ENCODE data around the gene RUFY3.
A peak's percentile ranks its signal among the peaks of the same experiment; 100 is the strongest.
"Not testable (repeated sequence)": the region's sequence is repeated elsewhere in the genome, so short reads cannot be mapped to it uniquely, and the experiment has no call there.

The RUFY3 gene

GRCh38 chr4:70734971-70735370 lies 13.2 kb downstream of the RUFY3 start:
- no peak for TF ChIP-seq CTCF (IDR thresholded peaks at IDR 0.05; ENCODE audit: low read depth, low read length)
- no peaks in the 10 kb centered on the region; the same call in 1 of the 2 replicates for H3K9me3 ChIP-seq
- no peak overlapping the region for H3K4me3 ChIP-seq (ENCODE audit: low read depth, low read length)
- no peaks in the 10 kb centered on the region for H3K27me3 ChIP-seq
- H3K4me1 ChIP-seq, result peaks cover 3% of the 10 kb centered on the region; the same call in 1 of the 2 replicates
- no peak for DNase-seq
- H3K36me3 ChIP-seq, result peaks cover 11% of the 10 kb centered on the region; the same call in 1 of the 2 replicates

- not testable (repeated sequence) for H3K9me3 ChIP-seq; H3K4me1 ChIP-seq; H3K27me3 ChIP-seq; H3K4me3 ChIP-seq (ENCODE audit: low read depth, low read length)
- DNase-seq, result peak; percentile 40
- peak; percentile 55 for TF ChIP-seq CTCF (IDR thresholded peaks at IDR 0.05; ENCODE audit: low read depth, low read length)
- peaks cover 11% of the 10 kb centered on the region; the same call in 1 of the 2 replicates for H3K36me3 ChIP-seq
Observed at GRCh38 chr4:70735915-70736314, 14.2 kb downstream of the RUFY3 start.

GRCh38 chr4:70737006-70737405 lies 15.2 kb downstream of the RUFY3 start:
- Histone ChIP-seq H3K36me3 (peaks cover 4% of the 10 kb centered on the region; the same call in 1 of the 2 replicates), H3K9me3 (no peaks in the 10 kb centered on the region; the same call in 1 of the 2 replicates), H3K27me3 (no peaks in the 10 kb centered on the region), H3K4me3 (ENCODE audit: low read depth, low read length) (no peak overlapping the region), H3K4me1 (peaks cover 3% of the 10 kb centered on the region; the same call in 1 of the 2 replicates)
- no peak for TF ChIP-seq CTCF (IDR thresholded peaks at IDR 0.05; ENCODE audit: low read depth, low read length)
- no peak for DNase-seq

- Histone ChIP-seq H3K36me3 (no peaks in the 10 kb centered on the region), H3K27me3 (no peaks in the 10 kb centered on the region), H3K9me3 (no peaks in the 10 kb centered on the region; the same call in 1 of the 2 replicates), H3K4me3 (ENCODE audit: low read depth, low read length) (no peak overlapping the region), H3K4me1 (peaks cover 3% of the 10 kb centered on the region; the same call in 1 of the 2 replicates)
- DNase-seq, result no peak
- no peak for TF ChIP-seq CTCF (IDR thresholded peaks at IDR 0.05; ENCODE audit: low read depth, low read length)
Observed at GRCh38 chr4:70737409-70737808, 15.6 kb downstream of the RUFY3 start.

GRCh38 chr4:70739496-70740337 lies 18.0 kb downstream of the RUFY3 start:
- no peaks in the 10 kb centered on the region; the same call in 1 of the 2 replicates for H3K9me3 ChIP-seq
- TF ChIP-seq CTCF (IDR thresholded peaks at IDR 0.05; ENCODE audit: low read depth, low read length), result no peak
- no peaks in the 10 kb centered on the region for H3K27me3 ChIP-seq
- DNase-seq, result no peak
- no peak overlapping the region for H3K4me3 ChIP-seq (ENCODE audit: low read depth, low read length)
- H3K36me3 ChIP-seq, result no peaks in the 10 kb centered on the region
- H3K4me1 ChIP-seq, result no peaks in the 10 kb centered on the region
